B cell (primary cell): Measurements from ENCODE around the gene MAPRE2. TPM values are rescaled to one million over a fixed set of nuclear protein-coding genes. Genes with fewer than 3 reads are reported as not detected.

Source experiments
- ATAC-seq: fragments of 200-7000 bp; cut with Tn5 transposase; one replicate; pipeline ENCODE4 v1.10.0; 2021; ENCODE audit warnings: low read depth, mild to moderate bottlenecking, moderate number of reproducible peaks, moderate library complexity
- CTCF ChIA-PET: fragments of 350-600 bp; sonication (Branson Sonifier 250); formaldehyde crosslinking; loops from one replicate; lab custom pipeline; 2021; ENCODE audit warnings: antibody characterized with exemption, inconsistent platforms; lab: Charles Lee
- POLR2A ChIA-PET: fragments of 350-600 bp; sonication (Branson Sonifier 250); formaldehyde crosslinking; loops from one replicate; lab custom pipeline; 2021; ENCODE audit warnings: antibody characterized with exemption; lab: Charles Lee
- DNase-seq: peaks from one replicate; pipeline ENCODE4 v3.0.0; 2013
- H2AFZ ChIP-seq: 2 replicates; pipeline ENCODE4 v1.6.1; 2012; ENCODE audit warnings: mild to moderate bottlenecking, low read depth, low read length; ENCODE audit not compliant: insufficient read depth, poor library complexity, severe bottlenecking
- H3K27ac ChIP-seq, 2 donors: 1 replicate in 1 of 2; 2 replicates in 1 of 2; pipeline ENCODE4 v1.5.1; 2012 to 2013; ENCODE audit warnings: low read length in 2 of 2, mild to moderate bottlenecking in 2 of 2, moderate library complexity in 1 of 2
- H3K27me3 ChIP-seq, 4 experiments: fragments of 200-600 bp in 1 of 4; sonication (generic) in 1 of 4; replicated peaks in 1 of 4; 1 replicate in 2 of 4; 2 replicates in 2 of 4; pipeline versions ENCODE4 v1.6.1 to v1.7.0; 2013 to 2016; ENCODE audit warnings: low read length in 3 of 4, mild to moderate bottlenecking in 2 of 4, mixed read lengths in 1 of 4, moderate library complexity in 1 of 4; ENCODE audit not compliant: insufficient read depth in 4 of 4, control insufficient read depth in 3 of 4; ENCODE audit errors: control extremely low read depth in 1 of 4
- H3K36me3 ChIP-seq, 2 experiments: replicated peaks in 1 of 2; 1 replicate in 1 of 2; 2 replicates in 1 of 2; pipeline versions ENCODE4 v1.6.1 to v1.7.1; 2013; ENCODE audit warnings: low read length in 1 of 2; ENCODE audit not compliant: insufficient read depth in 2 of 2, control insufficient read depth in 1 of 2; ENCODE audit errors: control extremely low read depth in 1 of 2, extremely low read depth in 1 of 2
- H3K4me1 ChIP-seq, 2 donors: fragments of 200-600 bp in 1 of 2; sonication (generic) in 1 of 2; 1 replicate in 1 of 2; 2 replicates in 1 of 2; pipeline versions ENCODE4 v1.5.1 to v1.6.1; 2013 to 2017; ENCODE audit warnings: low read length in 2 of 2; ENCODE audit not compliant: control insufficient read depth in 2 of 2, insufficient read depth in 2 of 2
- H3K4me2 ChIP-seq: replicated peaks from 2 replicates; pipeline ENCODE3; 2012; ENCODE audit warnings: mild to moderate bottlenecking, low read depth, low read length; ENCODE audit not compliant: poor library complexity, severe bottlenecking
- H3K4me3 ChIP-seq, 5 experiments: fragments of 200-600 bp in 1 of 5; sonication (generic) in 1 of 5; 1 replicate in 3 of 5; 2 replicates in 2 of 5; pipeline versions ENCODE4 v1.5.1 to v1.7.0; 2011 to 2016; ENCODE audit warnings: low read length in 4 of 5, mild to moderate bottlenecking in 4 of 5, low read depth in 2 of 5, control low read depth in 1 of 5, moderate library complexity in 1 of 5; ENCODE audit not compliant: insufficient read depth in 1 of 5; ENCODE audit errors: control extremely low read depth in 1 of 5, extremely low read depth in 1 of 5
- H3K79me2 ChIP-seq: fragments of 200-600 bp; sonication (generic); one replicate; pipeline ENCODE4 v1.6.0; 2016; ENCODE audit warnings: low read length; ENCODE audit not compliant: control insufficient read depth, insufficient read depth
- H3K9ac ChIP-seq: fragments of 200-600 bp; sonication (generic); 2 replicates; pipeline ENCODE4 v1.6.1; 2017; ENCODE audit warnings: mild to moderate bottlenecking, low read length, moderate library complexity
- H3K9me3 ChIP-seq, 3 donors: one replicate each; pipeline versions ENCODE4 v1.6.1 to v1.7.1; 2013; ENCODE audit warnings: low read length in 2 of 3; ENCODE audit not compliant: control insufficient read depth in 2 of 3, insufficient read depth in 1 of 3; ENCODE audit errors: control extremely low read depth in 1 of 3
- H4K20me1 ChIP-seq: 2 replicates; pipeline ENCODE4 v1.6.0; 2012; ENCODE audit warnings: mild to moderate bottlenecking, low read length; ENCODE audit not compliant: insufficient read depth, control insufficient read depth, poor library complexity, severe bottlenecking
- H3K27ac Mint-ChIP-seq: one replicate; pipeline ENCODE4 v1.8.0; 2021; ENCODE audit warnings: mixed read lengths
- H3K27me3 Mint-ChIP-seq: one replicate; pipeline ENCODE4 v1.8.0; 2021; ENCODE audit warnings: mixed read lengths
- H3K4me1 Mint-ChIP-seq: one replicate; pipeline ENCODE4 v1.8.0; 2021; ENCODE audit warnings: mixed read lengths
- H3K4me3 Mint-ChIP-seq: one replicate; pipeline ENCODE4 v1.8.0; 2021; ENCODE audit warnings: mixed read lengths
- H3K9me3 Mint-ChIP-seq: one replicate; pipeline ENCODE4 v1.8.0; 2022; ENCODE audit warnings: mixed read lengths; ENCODE audit not compliant: insufficient read depth
- CTCF ChIP-seq: fragments of 200-600 bp; IDR thresholded peaks from one replicate; pipeline ENCODE4 v1.8.0; 2022; ENCODE audit warnings: antibody characterized with exemption, mild to moderate bottlenecking
- EZH2 ChIP-seq: IDR thresholded peaks from 2 replicates; pipeline ENCODE4 v1.6.1; 2012; ENCODE audit warnings: borderline replicate concordance, low read depth, mild to moderate bottlenecking, moderate library complexity, low read length; ENCODE audit not compliant: insufficient read depth, poor library complexity, severe bottlenecking
- WGBS: methylation state at CpG from one replicate; pipeline ENCODE4 v1.1.5; 2013; ENCODE audit warnings: missing lambda C conversion rate; ENCODE audit not compliant: insufficient coverage; 5-methylcytosine and 5-hydroxymethylcytosine counted together
- intact Hi-C: fragments of 100-400 bp; cut with micrococcal nuclease; formaldehyde crosslinking; loops from one replicate; pipeline ENCODE4 v1.10.0; 2022
- polyA plus RNA-seq: library from polyadenylated mRNA; depleted of rRNA; stranded (reverse); fragments of >200 nt; gene quantifications from 2 replicates; pipeline ENCODE4 v1.2.3, GENCODE V29; 2012
- total RNA-seq, 2 donors: library from RNA; stranded (reverse); fragments of 120-200 nt in 1 of 2; gene quantifications; 1 replicate in 1 of 2; 2 replicates in 1 of 2; pipeline versions ENCODE4 v1.2.3 to v1.2.4, GENCODE V29; 2013 to 2022

The MAPRE2 gene
- total and polyA plus RNA-seq, 2 donors (not counting 1 experiment from before 2014, with no cell fraction given) = 36.7 to 63.3 TPM

GRCh38 chr18:35161934-35162333, 120.7 kb downstream of the MAPRE2 start:
- no peak for DNase-seq
- H4K20me1 ChIP-seq = no peaks in the 10 kb centered on the region
- CTCF ChIA-PET = interaction anchor here (1.0 to 1.2 kb wide), 2 partner anchors 10 to 20 kb away, joined by 3 read pairs; no protein-coding TSS in a partner anchor
- H2AFZ ChIP-seq = no peak overlapping the region
- H3K79me2 ChIP-seq = no peaks in the 10 kb centered on the region
- no peak overlapping the region for H3K27ac ChIP-seq
- intact Hi-C loops = no loop called here
- WGBS = 92% methylated on average over 2 of the region's 3 CpGs
- H3K27ac Mint-ChIP-seq = no peak overlapping the region
- H3K27me3 ChIP-seq = no peaks in the 10 kb centered on the region
- peaks cover 19 to 21% of the 10 kb centered on the region in 2 donors for H3K4me1 ChIP-seq
- no peaks in the 10 kb centered on the region for H3K27me3 Mint-ChIP-seq
- no peak for ATAC-seq
- H3K9me3 ChIP-seq = no peaks in the 10 kb centered on the region
- H3K4me1 Mint-ChIP-seq = peaks cover 24% of the 10 kb centered on the region
- POLR2A ChIA-PET = no interaction called here
- H3K4me2 ChIP-seq = no peak overlapping the region
- H3K4me3 ChIP-seq = no peak overlapping the region
- H3K9ac ChIP-seq = no peak overlapping the region
- TF ChIP-seq EZH2 = no peak
- no peak for TF ChIP-seq CTCF
- H3K36me3 ChIP-seq = no peaks in the 10 kb centered on the region
- H3K9me3 Mint-ChIP-seq = no peaks in the 10 kb centered on the region
- H3K4me3 Mint-ChIP-seq = no peak overlapping the region

- ATAC-seq (no peak), DNase-seq (no peak)
- Histone ChIP-seq H3K79me2 (no peaks in the 10 kb centered on the region), H3K27me3 (no peaks in the 10 kb centered on the region), H3K9ac (no peak overlapping the region), H3K9me3 (no peaks in the 10 kb centered on the region), H3K4me1 (peaks cover 17 to 18% of the 10 kb centered on the region in 2 donors), H3K4me3 (no peak overlapping the region), H3K36me3 (no peaks in the 10 kb centered on the region), H4K20me1 (no peaks in the 10 kb centered on the region), H3K27ac (no peak overlapping the region), H3K4me2 (no peak overlapping the region), H2AFZ (no peak overlapping the region)
- Mint-ChIP-seq H3K9me3 (no peaks in the 10 kb centered on the region), H3K4me1 (peaks cover 18% of the 10 kb centered on the region), H3K27me3 (no peaks in the 10 kb centered on the region), H3K27ac (no peak overlapping the region), H3K4me3 (no peak overlapping the region)
- TF ChIP-seq EZH2 = no peak
- no peak for TF ChIP-seq CTCF
- ChIA-PET POLR2A (no interaction called here), CTCF (interaction anchor here (1.2 kb wide), 1 partner anchor 21 kb away, joined by 3 read pairs; no protein-coding TSS in a partner anchor)
- intact Hi-C loops = no loop called here
Observed at GRCh38 chr18:35163014-35163539, 121.9 kb downstream of the MAPRE2 start.
